GM12873 (cell line): ENCODE measurements around the gene CFAP97D1.

Experiments used
- CTCF ChIP-seq: IDR thresholded peaks from 2 replicates; pipeline ENCODE4 v1.5.1; 2012; ENCODE audit warnings: low read depth, mild to moderate bottlenecking, moderate library complexity, low read length, control low read depth; ENCODE audit not compliant: insufficient read depth; ENCODE audit errors: missing control alignments

The CFAP97D1 gene

GRCh38 chr17:43830510-43831140 is 50.4 kb downstream of the CFAP97D1 start:
- no peak for TF ChIP-seq CTCF

DNA sequence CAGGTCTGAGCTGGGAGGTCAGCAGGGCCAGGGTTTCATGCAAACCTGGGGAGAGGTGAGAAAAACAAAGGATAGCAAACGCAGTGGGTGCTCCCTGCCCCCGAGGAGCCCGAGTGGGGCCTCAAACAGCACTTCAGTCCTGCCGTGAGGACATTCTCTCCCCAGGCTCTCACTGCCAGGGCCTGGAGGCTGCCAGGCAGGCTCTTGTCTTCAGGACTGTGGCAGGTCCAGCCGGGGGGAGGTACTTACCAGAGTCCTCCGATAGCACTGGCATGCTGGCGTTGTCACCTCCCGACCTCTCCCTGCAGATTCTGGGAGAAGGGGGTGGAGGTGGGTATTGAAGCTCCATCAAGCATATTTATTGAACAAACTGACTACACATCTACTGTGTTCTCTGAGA is 51.4 kb downstream of the CFAP97D1 start:
- no peak for TF ChIP-seq CTCF

- TF ChIP-seq CTCF = no peak
Measured at GRCh38 chr17:43832168-43832975, 52.1 kb downstream of the CFAP97D1 start.

- no peak for TF ChIP-seq CTCF
Measured at GRCh38 chr17:43832976-43833829, 53.0 kb downstream of the CFAP97D1 start, which contains the start of gene MPP3. Gene MPP3 (minus strand): TSS chr17:43833146. CDS start chr17:43831906, 1,240 bp downstream.

- no peak for TF ChIP-seq CTCF
Measured at GRCh38 chr17:43834106-43834505, 53.9 kb downstream of the CFAP97D1 start.
